ENCODE results near the gene RHEB.

The RHEB gene

DNA sequence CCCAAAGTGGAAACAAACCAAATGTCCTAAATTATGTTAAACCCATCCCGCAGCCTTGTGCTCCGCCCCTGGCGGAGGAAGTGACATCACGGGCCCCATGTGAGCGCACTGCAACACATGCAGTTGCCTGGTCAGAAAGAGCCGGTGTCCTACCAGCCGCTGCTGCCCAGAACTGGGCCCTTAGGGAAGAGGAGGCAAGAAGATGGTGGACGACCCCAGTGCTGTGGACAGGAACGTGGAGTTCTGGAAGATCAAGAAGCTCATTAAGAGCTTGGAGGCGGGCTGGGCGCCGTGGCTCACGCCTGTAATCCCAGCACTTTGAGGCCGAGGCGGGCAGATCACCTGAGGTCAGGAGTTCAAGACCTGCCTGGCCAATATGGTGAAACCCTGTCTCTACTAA lies 18.0 kb downstream of the RHEB start:
- DNase-seq, result no peak

DNA sequence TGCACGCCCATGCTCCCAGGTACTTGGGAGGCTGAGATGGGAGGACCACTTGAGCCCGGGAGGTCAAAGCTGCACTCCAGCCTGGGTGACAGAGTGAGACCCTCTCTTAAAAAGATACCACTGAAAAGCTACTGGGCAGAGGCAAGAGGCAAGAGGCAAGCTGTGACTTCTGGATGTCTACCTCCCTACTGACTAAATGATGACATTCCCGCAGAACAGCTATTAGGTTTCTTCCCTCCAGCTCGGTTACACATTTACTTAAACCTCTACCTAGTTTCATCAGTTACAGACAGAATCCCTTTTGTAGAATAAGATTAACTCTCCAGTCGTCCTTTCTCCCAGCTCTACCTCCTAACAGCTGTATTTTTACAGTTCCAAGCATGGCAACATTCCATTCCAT lies 21.2 kb downstream of the RHEB start:
- DNase-seq, result no peak

DNA sequence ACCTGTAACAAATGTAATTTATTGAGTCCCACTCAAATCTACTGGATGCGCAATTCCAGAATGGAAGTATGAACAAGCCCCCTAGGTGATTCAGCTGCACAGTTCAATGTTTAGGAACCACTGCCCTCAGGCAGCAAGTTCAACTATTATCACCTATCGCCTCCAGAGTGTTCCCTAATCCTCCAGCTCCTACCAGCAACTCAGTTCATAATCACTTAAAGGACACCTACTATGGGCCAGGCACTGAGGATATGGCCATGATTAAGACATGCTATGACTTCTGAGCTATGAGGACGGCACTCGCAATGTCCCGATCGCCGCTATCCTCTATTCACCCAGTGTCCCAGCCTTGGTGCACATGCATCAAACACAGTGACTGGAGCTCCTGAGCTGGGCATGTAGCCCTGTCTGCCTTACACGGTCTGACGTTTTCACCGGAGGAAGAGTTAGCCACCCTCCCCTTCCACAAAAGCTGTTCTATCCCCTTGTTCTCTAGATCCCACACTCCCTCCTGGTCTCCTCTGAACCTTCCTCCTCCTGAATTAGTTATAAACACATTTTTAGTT lies 22.3 kb downstream of the RHEB start:
- no peak for DNase-seq

DNA sequence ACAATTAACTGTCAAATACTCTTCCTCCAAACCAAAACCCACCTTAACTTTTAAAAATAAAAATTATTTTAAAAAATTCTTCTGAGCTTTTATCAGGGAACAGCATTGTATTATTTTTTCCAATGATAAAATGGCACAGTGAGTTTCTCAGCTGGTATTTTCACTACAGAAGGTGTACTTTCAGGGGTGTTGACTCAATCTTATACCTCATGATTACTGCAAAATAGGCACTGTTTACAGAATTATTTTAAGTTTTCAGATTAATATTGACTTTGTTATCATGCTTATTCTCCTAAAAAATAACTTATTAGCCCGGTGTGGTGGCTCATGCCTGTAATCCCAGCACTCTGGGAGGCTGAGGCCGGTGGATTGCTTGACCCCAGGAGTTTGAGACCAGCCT lies 24.3 kb downstream of the RHEB start:
- DNase-seq, result no peak

DNA sequence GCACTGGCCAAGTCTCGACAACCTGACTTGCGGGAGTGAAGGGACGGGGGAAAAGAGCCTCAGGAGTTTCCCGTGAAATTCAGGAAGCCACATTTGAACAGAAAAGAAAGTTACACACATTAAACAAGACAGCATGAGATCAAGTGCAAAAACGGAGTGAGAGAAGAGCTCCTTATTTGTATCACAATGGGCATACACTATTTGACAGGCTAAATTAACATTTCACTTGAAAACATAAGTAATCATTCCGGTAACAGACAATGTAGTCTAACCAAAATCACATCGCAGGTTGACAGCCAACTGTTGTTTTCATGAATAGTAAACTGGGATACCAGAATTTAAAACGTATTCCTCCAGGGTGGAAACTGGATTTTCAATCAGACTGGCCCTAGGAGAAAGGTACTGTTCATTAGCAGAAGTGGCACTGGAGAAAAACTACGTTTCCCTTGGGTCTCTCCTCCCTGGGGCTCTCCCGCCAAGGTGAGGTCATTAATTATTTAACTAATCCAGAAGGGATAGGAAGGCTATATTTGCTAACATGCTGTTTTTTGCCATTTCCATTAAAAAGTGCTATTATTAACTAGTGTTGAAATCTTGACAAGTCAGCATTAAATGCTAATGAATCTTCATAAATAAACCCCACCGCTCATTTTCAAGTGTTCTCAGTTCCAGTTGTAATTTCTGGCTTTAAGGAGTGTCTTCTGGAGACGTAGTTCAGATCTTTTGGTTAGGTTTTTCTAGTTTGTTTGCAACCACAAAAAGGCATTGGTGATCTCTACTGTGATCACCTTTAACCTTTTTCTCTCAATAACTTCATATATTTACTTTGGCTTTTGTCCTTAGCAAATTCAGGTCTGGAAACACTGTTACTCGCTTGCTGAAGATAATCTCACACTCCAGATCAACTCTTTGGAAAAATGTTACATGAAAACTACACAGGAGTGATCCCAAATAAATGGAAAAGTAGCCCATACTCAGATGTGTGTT lies 25.1 kb downstream of the RHEB start:
- DNase-seq, result no peak

DNA sequence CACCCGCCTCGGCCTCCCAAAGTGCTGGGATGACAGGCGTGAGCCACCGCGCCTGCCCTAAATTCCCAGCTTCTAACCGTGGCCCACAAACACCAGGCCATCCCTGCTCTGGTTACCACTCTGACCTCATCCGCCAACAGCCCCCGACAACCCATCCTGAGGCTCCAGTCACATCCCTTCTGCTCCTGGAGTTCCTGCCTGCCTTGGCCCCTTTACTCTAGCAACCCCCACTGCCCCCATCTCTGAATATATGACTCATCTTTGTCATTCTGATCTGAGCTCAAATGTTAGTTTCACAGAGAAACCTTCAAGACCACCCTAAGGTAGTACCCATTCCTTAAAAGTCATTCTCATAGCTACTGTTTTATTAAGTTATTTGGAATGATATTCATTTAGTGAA lies 26.6 kb downstream of the RHEB start:
- DNase-seq, result no peak

DNA sequence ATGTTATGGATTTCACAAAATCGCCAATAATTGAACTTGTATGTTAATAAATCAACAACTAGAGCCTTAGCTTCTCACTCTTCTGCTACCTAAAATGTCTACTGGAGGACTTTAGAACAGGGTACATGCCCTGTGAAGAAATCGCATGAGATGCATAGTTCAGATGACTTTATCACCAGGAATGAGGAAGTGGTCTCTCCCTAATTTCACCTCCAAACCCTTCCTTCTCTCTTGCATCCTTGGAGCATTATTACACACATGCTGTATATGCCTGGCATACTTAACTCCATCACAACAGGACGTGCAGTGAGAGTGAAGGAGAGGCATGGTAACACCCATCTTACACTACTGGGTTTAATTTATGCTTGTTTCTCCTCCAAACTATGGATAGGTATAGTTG lies 27.8 kb downstream of the RHEB start:
- no peak for DNase-seq

DNA sequence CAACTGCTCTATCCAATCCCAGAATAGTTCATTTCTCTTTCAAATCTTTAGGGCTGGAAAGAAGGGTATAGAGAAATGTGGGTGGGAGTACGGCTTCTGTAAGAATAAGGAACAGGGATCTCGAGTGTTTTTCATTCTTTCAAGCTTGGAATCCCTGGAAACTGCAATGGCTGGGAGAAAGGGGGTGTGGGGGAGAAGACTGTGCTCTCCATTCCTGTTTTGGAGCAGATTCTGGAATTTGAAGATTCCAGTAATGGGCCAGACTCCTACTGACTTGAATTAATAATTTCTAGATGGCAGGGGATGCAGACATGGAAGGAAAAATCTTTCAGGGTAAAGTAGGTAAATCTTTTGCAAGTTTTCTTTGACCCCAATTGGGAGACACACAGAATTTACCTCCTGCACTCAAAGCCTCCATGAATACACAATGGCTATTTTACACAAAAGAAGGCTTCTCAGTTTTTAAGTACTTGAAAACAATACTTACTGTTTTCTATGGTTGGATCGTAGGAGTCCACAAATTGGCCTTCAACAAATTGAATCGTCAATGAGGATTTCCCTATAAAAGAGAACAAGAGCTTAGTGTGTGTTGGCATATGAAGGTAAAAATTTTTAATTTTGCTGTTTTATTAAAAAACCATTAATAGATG lies 29.1 kb downstream of the RHEB start:
- no peak for DNase-seq

DNA sequence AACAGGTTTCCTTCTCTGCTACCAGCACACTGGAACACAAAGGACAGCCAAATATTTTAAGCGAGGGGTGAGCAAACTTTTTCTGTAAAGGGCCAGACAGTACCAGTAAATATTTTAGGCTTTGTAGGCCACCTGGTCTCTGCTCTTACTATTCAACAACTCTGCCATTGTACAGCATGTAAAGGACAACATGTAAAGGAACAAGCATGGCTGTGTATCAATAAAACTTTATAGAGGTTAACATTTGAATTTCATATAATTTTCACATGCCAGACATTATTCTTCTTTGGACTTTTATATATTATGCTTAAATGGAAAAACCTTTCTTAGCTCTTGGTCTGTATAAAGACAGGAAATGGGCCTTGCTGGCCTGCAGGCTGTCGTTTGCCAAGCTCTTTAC lies 30.2 kb downstream of the RHEB start:
- no peak for DNase-seq

DNA sequence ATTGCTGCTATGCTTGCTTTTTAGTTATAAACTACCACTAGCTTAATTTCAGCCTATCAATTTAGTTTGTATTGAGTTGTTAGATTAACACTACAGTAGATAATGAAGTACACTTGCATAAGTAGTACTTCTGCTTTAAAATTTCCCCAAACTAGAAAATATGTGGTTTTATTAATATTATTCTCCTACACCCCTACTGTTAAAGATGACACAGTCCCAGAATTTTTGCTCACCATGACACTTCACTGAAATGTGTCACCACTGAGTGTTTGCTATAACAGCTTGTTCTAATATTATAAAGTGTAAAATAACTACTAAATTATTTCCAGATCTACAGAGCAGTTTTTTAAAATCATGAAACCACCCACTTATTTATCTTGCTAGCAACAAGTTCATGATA lies 31.6 kb downstream of the RHEB start:
- DNase-seq, result no peak

DNA sequence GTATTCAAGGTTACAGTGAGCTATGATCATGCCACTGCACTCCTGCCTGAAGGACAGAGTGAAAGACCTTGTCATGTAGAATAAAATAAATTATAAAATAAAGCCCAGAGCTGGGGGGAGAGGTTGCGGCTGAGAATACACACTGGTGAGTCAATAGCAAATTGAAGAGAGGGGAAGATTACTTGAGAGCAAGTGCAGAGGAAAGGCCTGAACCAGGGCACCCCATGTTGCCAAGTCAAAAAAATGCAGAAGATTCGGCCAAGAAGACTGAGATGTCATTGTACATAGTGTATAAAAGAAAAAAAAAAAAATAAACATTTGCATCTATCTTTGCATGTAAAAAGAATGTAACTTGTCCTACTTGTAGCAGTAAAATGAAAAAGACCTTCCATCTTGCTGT lies 32.5 kb downstream of the RHEB start:
- no peak for DNase-seq

DNA sequence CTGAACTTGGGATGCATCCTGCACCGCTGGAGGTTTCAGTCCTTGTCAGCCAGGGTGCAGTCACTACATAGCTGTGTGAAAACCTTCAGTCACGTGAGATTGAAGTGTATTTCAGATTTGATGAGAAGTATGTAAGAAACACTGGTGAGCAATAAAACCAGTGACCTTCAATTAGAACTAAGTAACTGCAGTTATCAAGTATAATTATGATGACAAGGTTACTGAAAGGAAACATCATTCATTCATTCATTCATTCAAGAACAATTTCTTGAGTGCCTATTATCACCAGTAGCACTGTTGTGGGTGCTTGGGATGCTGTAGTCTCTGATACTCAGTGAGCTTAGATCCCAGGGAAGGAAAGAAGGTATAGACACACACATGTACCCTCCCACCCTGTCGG lies 33.6 kb downstream of the RHEB start:
- no peak for DNase-seq

DNA sequence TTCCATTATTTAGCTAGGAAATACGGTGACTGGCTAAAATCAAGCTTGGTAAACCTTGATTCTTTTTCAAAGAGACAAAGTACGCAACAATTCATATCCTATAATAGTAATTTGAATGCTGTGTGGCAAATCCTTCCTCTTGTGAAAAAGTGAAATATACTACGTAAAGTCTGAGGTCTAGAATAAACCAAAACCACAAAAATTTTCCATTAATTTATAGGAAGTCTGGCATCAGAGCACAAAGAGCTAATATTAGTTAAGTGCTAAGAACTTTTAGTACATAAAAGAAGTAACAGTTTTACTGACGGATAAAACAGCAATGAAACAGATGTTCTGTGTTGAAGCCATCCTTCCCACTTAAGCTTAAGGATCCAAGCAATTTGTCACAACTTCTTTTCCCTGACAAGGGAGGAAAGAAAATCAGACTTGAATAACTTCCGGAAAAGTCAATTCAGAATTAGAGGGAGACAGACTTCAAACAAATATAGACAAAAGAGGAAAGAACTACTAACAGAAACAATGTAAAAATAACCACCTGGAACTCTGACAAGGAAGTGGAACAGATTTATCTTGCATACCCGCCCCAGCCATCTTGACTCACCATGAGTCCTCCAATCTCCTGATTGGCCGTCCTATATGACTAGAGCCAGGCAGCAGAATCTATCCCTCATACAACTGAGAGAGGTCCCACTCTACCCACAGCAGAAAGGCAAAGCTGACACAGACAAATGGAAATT lies 34.6 kb downstream of the RHEB start:
- no peak for DNase-seq

DNA sequence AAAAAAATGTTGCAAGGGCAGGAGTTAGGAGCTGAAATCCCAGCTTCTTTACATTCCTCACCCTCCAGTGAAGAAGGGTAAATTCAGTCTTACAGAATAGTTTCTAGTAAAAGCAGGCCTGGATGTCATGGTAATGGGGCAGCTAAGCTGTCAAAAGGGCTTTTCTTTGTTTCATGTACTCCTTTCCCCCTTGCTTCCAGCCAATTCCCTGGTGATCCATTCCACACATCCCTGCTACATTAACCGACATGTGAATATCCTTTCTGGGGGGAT lies 36.0 kb downstream of the RHEB start:
- DNase-seq, result no peak

DNA sequence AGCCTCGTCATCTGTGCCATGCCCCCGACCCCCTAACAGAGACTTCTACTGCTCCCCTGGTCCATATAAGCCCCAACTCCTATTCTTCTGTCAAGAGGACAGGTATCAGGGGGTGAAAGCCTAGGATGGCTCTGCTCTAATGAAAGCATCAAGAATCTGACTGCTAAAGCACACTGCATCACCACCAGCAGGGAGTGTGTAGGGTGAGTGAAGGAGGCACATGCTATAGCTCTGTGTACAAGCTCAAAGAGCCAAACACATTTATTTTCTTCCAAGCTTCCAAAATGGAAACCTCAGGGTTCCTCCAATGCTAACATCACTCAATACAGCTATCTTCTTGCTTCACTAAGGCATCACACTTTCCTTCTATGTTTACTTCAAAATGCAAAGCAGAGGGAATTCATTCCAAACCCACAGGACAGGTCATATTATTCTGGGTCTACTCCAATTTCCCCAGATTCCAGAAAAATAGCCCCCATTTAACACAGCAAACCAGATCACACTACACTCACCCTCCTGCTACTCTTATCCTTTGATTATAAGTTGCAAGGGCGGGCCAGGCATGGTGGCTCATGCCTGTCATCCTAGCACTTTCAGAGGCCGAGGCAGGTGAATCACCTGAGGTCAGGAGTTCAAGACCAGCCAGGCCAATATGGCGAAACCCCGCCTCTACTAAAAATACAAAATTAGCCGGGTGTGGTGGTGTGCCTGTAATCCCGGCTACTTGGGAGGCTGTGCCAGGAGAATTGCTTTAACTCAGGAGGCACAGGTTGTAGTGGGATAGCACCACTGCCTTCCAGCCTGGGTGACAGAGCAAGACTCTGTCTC lies 36.6 kb downstream of the RHEB start:
- DNase-seq, result no peak

DNA sequence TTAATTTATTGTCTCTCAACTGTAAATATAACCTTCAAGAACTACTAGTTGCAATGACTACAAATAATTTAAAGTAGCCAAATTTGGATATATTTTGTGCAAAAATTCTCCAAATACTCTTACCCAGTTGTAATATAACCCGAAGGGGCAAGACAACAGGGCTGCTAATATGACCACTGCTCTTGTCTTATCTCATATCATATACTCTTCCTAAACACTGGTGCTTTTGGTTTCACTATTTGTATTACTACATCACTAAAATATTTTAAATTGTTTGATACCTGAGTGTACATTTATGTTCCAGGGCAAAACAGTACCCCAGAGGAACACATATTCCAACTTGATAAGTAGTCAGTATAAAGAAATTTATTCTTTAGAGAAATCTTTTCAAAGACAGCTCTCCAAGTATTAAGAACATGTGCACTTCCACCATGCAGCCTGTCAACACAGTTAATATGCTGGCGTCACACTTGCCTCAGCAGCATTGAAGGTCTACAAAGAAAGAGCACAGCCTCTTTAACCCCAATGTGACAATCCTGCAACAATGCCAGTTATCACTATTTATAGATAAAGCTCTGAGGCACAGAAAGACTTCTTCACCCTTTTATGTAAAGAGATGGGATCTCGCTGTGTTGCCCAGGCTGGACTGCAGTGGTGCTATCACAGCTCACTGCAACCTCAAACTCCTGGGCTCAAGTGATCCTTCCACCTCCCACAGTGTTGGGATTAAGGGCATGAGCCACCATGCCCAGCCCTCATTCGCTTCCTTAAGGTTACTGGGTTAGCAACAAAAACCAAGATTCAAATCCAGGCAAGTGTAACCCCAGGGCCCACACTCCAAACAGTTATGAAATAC lies 37.8 kb downstream of the RHEB start:
- DNase-seq, result no peak

DNA sequence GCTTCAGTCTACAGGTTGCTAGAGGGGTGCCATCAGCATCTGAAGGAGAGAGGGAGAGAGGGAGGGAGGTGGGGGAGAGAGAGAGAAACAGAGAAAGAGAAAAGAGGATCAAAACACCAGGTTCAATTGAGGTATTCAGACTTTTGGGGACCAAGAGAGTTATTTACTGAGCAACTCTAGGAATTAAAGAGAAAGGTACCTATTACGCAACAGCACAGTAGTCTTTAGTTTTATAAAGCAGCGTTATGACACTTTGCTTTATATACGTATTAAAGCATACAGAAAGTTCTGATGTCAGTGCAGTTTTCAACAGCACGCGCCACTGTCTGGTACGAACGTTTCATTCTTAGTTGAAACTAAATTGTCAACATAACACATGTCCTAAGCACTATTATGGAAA lies 41.8 kb downstream of the RHEB start:
- no peak for DNase-seq

DNA sequence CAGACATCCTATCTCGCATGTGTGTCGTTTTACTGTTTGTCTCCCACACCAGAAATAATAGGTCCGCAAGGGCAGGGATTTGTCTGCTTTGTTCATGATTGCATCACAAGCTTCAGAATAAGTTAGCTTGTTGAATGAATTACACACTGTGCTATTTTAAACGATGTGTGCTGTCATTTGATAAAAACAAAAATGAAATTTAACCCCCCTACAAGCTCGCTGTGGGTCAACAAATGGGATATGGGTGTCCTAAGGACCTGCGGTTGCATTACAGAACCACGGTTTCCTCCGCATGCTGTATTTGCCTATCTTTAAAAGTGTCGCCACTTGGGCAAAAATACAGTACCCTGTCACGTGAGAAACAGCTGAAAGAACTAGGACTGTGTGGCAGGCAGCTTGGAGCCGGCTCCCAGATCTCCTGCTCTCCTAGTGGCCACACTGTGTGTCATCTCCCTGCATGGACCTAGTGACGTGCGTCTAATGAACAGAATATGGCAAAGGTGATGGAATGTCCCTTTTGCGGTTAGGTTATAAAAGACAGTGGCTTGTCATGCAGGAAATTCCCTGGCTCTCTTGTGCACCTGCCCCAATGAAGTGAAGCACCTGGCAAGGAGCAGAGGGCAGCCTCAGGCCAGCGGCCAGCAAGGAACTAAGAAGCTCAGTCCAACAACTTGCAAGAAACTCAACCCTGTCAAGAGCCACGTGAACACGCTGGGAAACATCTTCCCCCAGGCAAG lies 46.9 kb downstream of the RHEB start:
- DNase-seq, result no peak

DNA sequence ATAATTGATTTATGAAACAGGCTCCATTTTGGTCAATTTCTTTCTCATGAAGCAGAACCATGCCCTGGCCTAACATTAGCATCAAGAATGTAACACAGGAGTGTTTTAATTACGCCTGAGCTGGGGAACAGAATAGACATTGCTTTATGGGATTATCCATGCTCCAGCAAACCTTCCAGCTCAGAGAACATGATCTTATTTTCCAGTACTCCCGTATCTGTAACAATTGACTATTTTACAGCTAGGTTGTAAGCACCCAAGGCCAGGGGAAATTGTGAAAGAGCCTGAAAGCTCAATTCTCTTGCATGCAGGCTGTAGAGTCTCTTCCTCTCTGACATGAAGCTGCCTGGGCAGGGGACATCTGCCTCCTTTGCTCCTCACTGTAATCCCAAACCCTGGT lies 49.0 kb downstream of the RHEB start:
- no peak for DNase-seq

DNA sequence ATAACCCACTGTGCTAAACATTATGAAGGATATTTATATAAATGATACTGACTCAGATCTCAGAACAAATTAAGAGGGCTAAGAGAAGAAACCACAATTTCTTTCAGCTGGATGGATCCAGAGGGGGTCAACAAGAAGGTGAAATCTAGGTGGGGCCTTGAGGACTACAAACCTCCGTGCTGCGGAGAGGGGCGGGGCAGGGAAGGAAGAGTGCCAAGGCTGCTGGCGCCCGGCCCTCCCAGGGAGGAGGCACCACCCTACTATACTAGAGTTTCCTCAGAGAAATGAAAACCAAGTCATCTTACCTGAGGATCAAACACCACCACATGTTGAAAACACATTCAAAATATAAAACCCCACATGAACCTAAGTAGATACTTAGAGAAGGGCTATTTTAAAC lies 50.4 kb downstream of the RHEB start:
- DNase-seq, result no peak

Measured in activated CD4-positive, alpha-beta T cell treated with anti-CD3 and anti-CD28 coated beads, Interleukin-2, amount 50 U/mL, for 1 hour (primary cell).